ENCODE measurements around the gene COQ3. TPM values are rescaled to one million over a fixed set of nuclear protein-coding genes. Genes with fewer than 3 reads are reported as not detected.

The COQ3 gene
- total and polyA plus RNA-seq, 2 of the 4 experiments (the other 2 are of a cell fraction): 8.2 to 8.9 TPM

- H3K18ac ChIP-seq (ENCODE audit: low read depth, low read length): no peak overlapping the region
- H3K79me1 ChIP-seq (ENCODE audit: low read depth in 1 of 2, low read length in 2 of 2): no peaks in the 10 kb centered on the region
- dilution Hi-C loops (cut with HindIII; ENCODE audit: low sequenced_read_pairs, unreplicated experiment) (no loop called here), in situ Hi-C loops (cut with MboI; ENCODE audit: low sequenced_read_pairs) (no loop called here), intact Hi-C loops (cut with micrococcal nuclease) (no loop called here)
- H2AFZ ChIP-seq (replicated peaks; ENCODE audit: low read length, poor library complexity): no peak overlapping the region
- no peak overlapping the region for H2AK9ac ChIP-seq (replicated peaks; ENCODE audit: low read depth, low read length, poor library complexity)
- no peak overlapping the region for H4K5ac ChIP-seq (ENCODE audit: low read depth, low read length)
- no peak overlapping the region for H3K4me2 ChIP-seq (ENCODE audit: low read depth, low read length)
- H3K27me3 ChIP-seq (ENCODE audit: control insufficient read depth, insufficient read depth, low read length): no peaks in the 10 kb centered on the region
- H3K23ac ChIP-seq (ENCODE audit: low read depth, low read length): no peak overlapping the region
- no peak overlapping the region for H2AK5ac ChIP-seq (ENCODE audit: low read depth, low read length)
- H2BK15ac ChIP-seq (ENCODE audit: low read depth, low read length): no peak overlapping the region
- CTCF ChIA-PET: interaction anchor here (1.4 kb wide), 1 partner anchor 14 kb away, joined by 7 read pairs; no protein-coding TSS in a partner anchor
- H4K91ac ChIP-seq (ENCODE audit: insufficient read depth, low read depth, low read length): no peak overlapping the region
- no peak for ATAC-seq (ENCODE audit: low read depth)
- no peak overlapping the region for H3K9ac ChIP-seq (ENCODE audit: low read depth, low read length)
- no TSS peak for BruUV-seq (replicated peaks)
- H4K20me1 ChIP-seq (ENCODE audit: insufficient read depth, low read length): no peaks in the 10 kb centered on the region
- no peak overlapping the region for H4K8ac ChIP-seq (ENCODE audit: low read depth in 2 of 2, low read length in 2 of 2)
- 97% methylated on average over 2 of the region's 4 CpGs; no CpG with 5 or more reads in 1 of the 2 experiments for WGBS, 2 experiments (ENCODE audit: extremely low coverage in 2 of 2, insufficient read length in 1 of 2)
- TF ChIP-seq ELK1 (IDR thresholded peaks at IDR 0.05; ENCODE audit: borderline replicate concordance, low read depth, low read length) (no peak), BHLHE40 (IDR thresholded peaks at IDR 0.05; ENCODE audit: low read depth, low read length) (no peak), NFE2L2 (IDR thresholded peaks at IDR 0.05; ENCODE audit: low read depth, low read length) (no peak), MXI1 (IDR thresholded peaks at IDR 0.05; ENCODE audit: borderline replicate concordance, low read depth, low read length) (no peak), SMC3 (IDR thresholded peaks at IDR 0.05; ENCODE audit: low read depth, low read length) (no peak), USF2 (IDR thresholded peaks at IDR 0.05; ENCODE audit: low read depth, low read length) (no peak)
- POLR2A ChIA-PET (ENCODE audit: unreplicated experiment): interaction anchor here (0.5 kb wide), 1 partner anchor 42 kb away, joined by 4 read pairs; no protein-coding TSS in a partner anchor
- H3K27ac ChIP-seq (ENCODE audit: insufficient read depth, low read length): no peak overlapping the region
- H3K9me3 ChIP-seq (ENCODE audit: control insufficient read depth, insufficient read depth, low read length): no peaks in the 10 kb centered on the region
- DNase-seq: no peak
- H2BK20ac ChIP-seq (ENCODE audit: low read depth, low read length): no peak overlapping the region
- H3K36me3 ChIP-seq (ENCODE audit: control insufficient read depth, insufficient read depth, low read length): no peaks in the 10 kb centered on the region
- H3K4me3 ChIP-seq (ENCODE audit: insufficient read depth, low read depth, low read length): no peak overlapping the region
- H2BK5ac ChIP-seq (ENCODE audit: low read depth, low read length, poor library complexity, severe bottlenecking): no peak overlapping the region
- H2BK120ac ChIP-seq (ENCODE audit: low read depth, low read length): no peak overlapping the region
- H3K4ac ChIP-seq (ENCODE audit: low read depth, low read length): no peak overlapping the region
- peaks cover 3% of the 10 kb centered on the region; the same call in 1 of the 2 replicates for H3K4me1 ChIP-seq (ENCODE audit: control insufficient read depth, insufficient read depth, low read length)
- no peak overlapping the region for H3K56ac ChIP-seq (ENCODE audit: extremely low read depth, insufficient read depth, low read length)
- H3K9me1 ChIP-seq (ENCODE audit: insufficient read depth, low read length): peaks cover 6% of the 10 kb centered on the region; the same call in 1 of the 2 replicates
- no peak overlapping the region for H3K14ac ChIP-seq (replicated peaks; ENCODE audit: low read depth, low read length)
These were observed 48.8 kb downstream of the COQ3 start for GRCh38 chr6:99345164-99345563.
